ENCODE measurements around the gene HRH1. TPM values are rescaled to one million over a fixed set of nuclear protein-coding genes. Genes with fewer than 3 reads are reported as not detected.
A peak's percentile ranks its signal among the peaks of the same experiment; 100 is the strongest.

Gene HRH1
- total RNA-seq, 4 donors from 2014 or later: 0.75 to 1.2 (median 0.98) TPM

GRCh38 chr3:11224010-11224409 lies 69.7 kb downstream of the HRH1 start:
- Histone ChIP-seq H3K36me3 (no peaks in the 10 kb centered on the region), H3K27me3 (no peaks in the 10 kb centered on the region), H3K27ac (no peak overlapping the region), H3K4me1 (no peaks in the 10 kb centered on the region), H3K4me3 (no peak overlapping the region), H3K9me3 (no peaks in the 10 kb centered on the region)
- in situ Hi-C loops (cut with MboI; ENCODE audit: low sequenced_read_pairs in 4 of 4) (no loop called here), intact Hi-C loops (cut with DNase I; ENCODE audit: low total_unique reads) (no loop called here)
- TF ChIP-seq POLR2A (IDR thresholded peaks at IDR 0.05) (no peak), CTCF (IDR thresholded peaks at IDR 0.05 in 4 of 5, conservative IDR thresholded peaks at IDR 0.05 in 1 of 5) (no peak)
- ATAC-seq: no peak
- no peak for DNase-seq

- DNase-seq (no peak), ATAC-seq (no peak)
- TF ChIP-seq CTCF (IDR thresholded peaks at IDR 0.05 in 4 of 5, conservative IDR thresholded peaks at IDR 0.05 in 1 of 5): no peak
- no peak for TF ChIP-seq POLR2A (IDR thresholded peaks at IDR 0.05)
- in situ Hi-C loops (cut with MboI; ENCODE audit: low sequenced_read_pairs in 4 of 4): loop anchor here in 1 of 4 donors (25.0 kb wide), 1 partner anchor 112 kb away; no protein-coding TSS in a partner anchor
- Histone ChIP-seq H3K9me3 (no peaks in the 10 kb centered on the region), H3K36me3 (no peaks in the 10 kb centered on the region), H3K27ac (peak overlapping the region; percentile 57 to 67 (median 62)), H3K4me3 (no peak overlapping the region), H3K27me3 (no peaks in the 10 kb centered on the region), H3K4me1 (no peaks in the 10 kb centered on the region)
- intact Hi-C loops (cut with DNase I; ENCODE audit: low total_unique reads): no loop called here
Observed at GRCh38 chr3:11224870-11225229, 70.6 kb downstream of the HRH1 start.

GRCh38 chr3:11226042-11226370 lies 71.7 kb downstream of the HRH1 start:
- Histone ChIP-seq H3K27me3 (no peaks in the 10 kb centered on the region), H3K4me1 (no peaks in the 10 kb centered on the region), H3K4me3 (no peak overlapping the region), H3K9me3 (no peaks in the 10 kb centered on the region), H3K36me3 (no peaks in the 10 kb centered on the region), H3K27ac (peak overlapping the region; percentile 57 to 67 (median 62))
- TF ChIP-seq CTCF (IDR thresholded peaks at IDR 0.05 in 4 of 5, conservative IDR thresholded peaks at IDR 0.05 in 1 of 5): no peak
- TF ChIP-seq POLR2A (IDR thresholded peaks at IDR 0.05): no peak
- in situ Hi-C loops (cut with MboI; ENCODE audit: low sequenced_read_pairs in 4 of 4) (loop anchor here in 1 of 4 donors (25.0 kb wide), 1 partner anchor 111 kb away; no protein-coding TSS in a partner anchor), intact Hi-C loops (cut with DNase I; ENCODE audit: low total_unique reads) (no loop called here)
- ATAC-seq (no peak), DNase-seq (no peak)

- no peak for TF ChIP-seq CTCF (IDR thresholded peaks at IDR 0.05 in 4 of 5, conservative IDR thresholded peaks at IDR 0.05 in 1 of 5)
- no peak for TF ChIP-seq POLR2A (IDR thresholded peaks at IDR 0.05)
- no peaks in the 10 kb centered on the region for H3K27me3 ChIP-seq
- no peaks in the 10 kb centered on the region for H3K4me1 ChIP-seq
- no peak for DNase-seq
- no peaks in the 10 kb centered on the region for H3K36me3 ChIP-seq
- no peaks in the 10 kb centered on the region for H3K9me3 ChIP-seq
- no peak for ATAC-seq
- H3K4me3 ChIP-seq: no peak overlapping the region
- in situ Hi-C loops (cut with MboI; ENCODE audit: low sequenced_read_pairs in 4 of 4) (loop anchor here in 1 of 4 donors (25.0 kb wide), 1 partner anchor 109 kb away; no protein-coding TSS in a partner anchor), intact Hi-C loops (cut with DNase I; ENCODE audit: low total_unique reads) (no loop called here)
- H3K27ac ChIP-seq: no peak overlapping the region
Observed at GRCh38 chr3:11228041-11228440, 73.7 kb downstream of the HRH1 start.

GRCh38 chr3:11230125-11230524 lies 75.8 kb downstream of the HRH1 start:
- no peak for DNase-seq
- Histone ChIP-seq H3K4me1 (no peaks in the 10 kb centered on the region), H3K9me3 (no peaks in the 10 kb centered on the region), H3K27ac (no peak overlapping the region), H3K27me3 (no peaks in the 10 kb centered on the region), H3K4me3 (no peak overlapping the region), H3K36me3 (no peaks in the 10 kb centered on the region)
- in situ Hi-C loops (cut with MboI; ENCODE audit: low sequenced_read_pairs in 4 of 4): loop anchor here (10.0 to 25.0 kb wide), 2 partner anchors 105 to 107 kb away; no protein-coding TSS in a partner anchor
- no peak for ATAC-seq
- intact Hi-C loops (cut with DNase I; ENCODE audit: low total_unique reads): no loop called here
- no peak for TF ChIP-seq POLR2A (IDR thresholded peaks at IDR 0.05)
- no peak for TF ChIP-seq CTCF (IDR thresholded peaks at IDR 0.05 in 4 of 5, conservative IDR thresholded peaks at IDR 0.05 in 1 of 5)
